A172 (cell line): ENCODE measurements around the gene AQP1. TPM values are rescaled to one million over a fixed set of nuclear protein-coding genes. Genes with fewer than 3 reads are reported as not detected.
A peak's percentile ranks its signal among the peaks of the same experiment; 100 is the strongest.

Experiments used
- DNase-seq: peaks from one replicate; pipeline ENCODE4 v3.0.0-alpha.2; 2015; ENCODE audit warnings: low spot score
- total RNA-seq: library from RNA; depleted of rRNA; stranded (reverse); fragments of >200 nt; shearing (Covaris generic); gene quantifications from 2 replicates; pipeline ENCODE4 v1.2.3, GENCODE V29; 2014

The AQP1 gene
- total RNA-seq, 1 experiment from 2014 or later = 25.1 TPM

DNA sequence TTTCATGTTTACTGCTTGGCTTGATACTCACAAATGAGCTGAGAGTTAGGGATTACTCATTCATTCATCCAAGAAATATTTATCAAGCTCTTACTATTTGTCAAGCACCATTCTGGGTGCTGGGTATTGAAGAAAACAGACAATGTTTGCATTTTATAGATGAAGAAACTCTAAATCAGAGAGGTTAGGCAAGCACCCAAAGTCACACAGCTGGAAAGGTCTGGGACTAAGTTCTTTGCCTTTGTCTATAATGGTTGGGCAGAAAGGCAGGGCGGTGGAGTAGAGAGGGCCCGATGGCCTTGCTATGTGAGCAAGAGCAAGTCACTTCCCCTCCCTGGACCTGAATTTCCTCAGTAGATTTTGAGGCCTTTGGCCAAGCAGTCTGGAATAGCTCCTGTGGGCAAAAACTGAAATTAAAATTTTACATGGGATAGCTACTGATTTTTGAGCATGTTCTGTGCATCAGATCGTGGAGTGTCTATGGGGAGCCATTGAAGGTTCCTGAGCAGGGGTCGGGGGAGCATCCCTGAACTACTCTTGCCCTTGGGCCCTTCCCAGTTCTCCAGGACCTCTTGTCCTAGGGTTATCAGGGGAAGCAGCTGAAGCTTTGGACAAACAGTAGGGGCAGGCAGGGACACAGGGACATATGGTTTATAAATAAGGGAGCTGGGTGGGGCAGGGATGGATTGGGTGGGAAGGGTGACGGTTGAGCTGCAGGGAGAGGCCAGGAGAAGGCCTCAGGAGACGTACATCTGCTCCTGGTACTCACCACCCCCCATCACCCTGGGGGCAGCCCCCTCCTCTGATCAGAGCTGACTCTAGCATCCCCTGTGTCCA is 23.3 kb downstream of the AQP1 start:
- no peak for DNase-seq

GRCh38 chr7:30935569-30935877 is 23.9 kb downstream of the AQP1 start:
- no peak for DNase-seq

GRCh38 chr7:30936650-30937245 is 25.1 kb downstream of the AQP1 start:
- no peak for DNase-seq

GRCh38 chr7:30937416-30937815 is 25.8 kb downstream of the AQP1 start:
- no peak for DNase-seq

GRCh38 chr7:30938435-30939316 is 27.0 kb downstream of the AQP1 start:
- DNase-seq = peak; percentile 82

DNA sequence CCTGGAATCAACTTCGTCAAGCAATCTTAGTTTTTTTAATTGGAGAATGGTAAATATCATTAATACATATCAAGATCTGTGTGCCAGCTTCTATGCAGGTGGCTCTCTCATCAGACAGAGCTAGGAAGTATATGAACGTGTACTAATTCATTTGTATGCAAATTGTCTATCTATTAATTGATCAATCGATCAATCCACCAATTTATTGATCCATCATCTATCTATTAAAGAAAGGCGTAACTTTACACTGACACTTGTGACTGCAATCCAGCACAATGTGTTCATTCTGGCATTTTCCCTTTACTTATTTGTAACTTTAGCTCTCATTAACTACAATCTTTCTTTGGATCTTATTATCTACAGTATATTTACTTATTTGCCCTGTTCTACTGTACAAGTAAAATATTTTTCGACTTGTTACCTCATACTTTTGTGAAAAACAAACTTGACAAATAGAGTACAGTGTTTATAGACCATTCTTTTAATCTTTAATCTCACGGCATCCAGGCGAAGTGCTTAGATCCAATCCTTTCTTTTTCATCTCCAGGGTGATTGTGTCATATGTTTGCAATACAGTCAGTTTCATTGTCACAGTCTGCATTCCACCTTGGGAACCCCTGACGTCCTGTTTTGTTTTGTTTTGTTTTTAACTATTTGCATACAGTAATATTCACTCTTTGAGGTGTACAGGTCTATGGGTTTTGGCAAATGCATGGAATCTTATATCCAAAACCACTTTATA is 30.1 kb downstream of the AQP1 start:
- no peak for DNase-seq

DNA sequence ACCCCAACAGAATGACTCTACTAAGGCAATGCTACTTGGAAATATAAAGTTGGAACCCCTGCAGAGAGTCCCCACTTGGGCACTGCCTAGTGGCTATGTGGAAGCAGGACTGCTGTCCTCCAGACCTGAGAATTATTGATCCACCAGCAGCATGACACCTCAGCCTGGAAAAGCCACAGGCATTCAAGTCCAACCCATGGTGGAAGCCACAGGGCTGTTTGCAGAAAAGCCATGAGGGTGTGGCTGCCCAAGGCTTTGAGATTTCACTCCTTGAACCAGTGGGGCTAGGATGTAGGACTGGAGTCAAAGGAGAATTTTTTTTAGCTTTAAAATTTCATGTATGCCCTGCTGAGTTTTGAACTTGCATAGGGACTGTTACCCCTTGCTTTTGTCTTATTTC is 38.5 kb downstream of the AQP1 start:
- no peak for DNase-seq

DNA sequence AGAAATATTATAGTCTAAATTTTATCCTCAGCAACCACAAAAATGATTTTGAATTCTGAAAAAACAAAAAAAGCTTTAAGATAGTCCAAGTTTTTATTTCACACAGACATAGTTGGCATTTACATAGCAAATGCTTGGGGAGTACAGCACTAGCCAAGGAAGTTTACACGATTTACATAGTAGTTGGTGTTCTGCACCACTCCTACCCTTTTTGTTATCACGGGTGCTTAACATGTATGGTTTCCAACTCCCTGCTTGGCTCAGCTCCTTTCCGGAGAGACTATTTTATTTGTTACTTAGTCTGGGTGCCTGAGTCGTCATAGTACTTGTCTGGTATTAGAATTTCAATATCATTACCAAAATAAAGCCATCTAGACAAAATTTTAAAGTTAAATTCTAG is 43.3 kb downstream of the AQP1 start:
- no peak for DNase-seq

DNA sequence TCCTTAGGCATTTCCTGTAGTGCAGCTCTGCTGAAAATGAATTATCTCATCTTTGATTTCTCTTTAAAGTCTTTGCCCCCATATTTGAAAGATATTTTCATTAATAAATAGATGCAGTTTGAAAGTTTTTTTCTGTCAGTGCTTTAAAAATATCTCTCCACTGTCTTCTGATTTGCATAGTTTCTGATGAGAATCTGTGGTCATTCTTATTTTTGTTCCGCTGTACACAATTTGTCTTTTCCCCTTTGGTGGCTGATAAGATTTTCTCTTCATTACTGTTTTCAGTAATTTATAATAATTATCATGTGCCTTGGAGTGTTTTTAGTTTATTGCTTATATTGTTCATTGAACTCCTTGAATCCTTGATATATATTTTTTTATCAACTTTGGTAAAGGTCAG is 45.1 kb downstream of the AQP1 start:
- DNase-seq = no peak

- DNase-seq = no peak
Observed at GRCh38 chr7:30963842-30964241, 52.2 kb downstream of the AQP1 start, which contains the start of gene GHRHR. GHRHR (plus strand) TSS chr7:30963953; CDS start chr7:30964069, 116 bp downstream.

- peak; percentile 38 for DNase-seq
Observed at GRCh38 chr7:30965372-30965771, 53.7 kb downstream of the AQP1 start.

DNA sequence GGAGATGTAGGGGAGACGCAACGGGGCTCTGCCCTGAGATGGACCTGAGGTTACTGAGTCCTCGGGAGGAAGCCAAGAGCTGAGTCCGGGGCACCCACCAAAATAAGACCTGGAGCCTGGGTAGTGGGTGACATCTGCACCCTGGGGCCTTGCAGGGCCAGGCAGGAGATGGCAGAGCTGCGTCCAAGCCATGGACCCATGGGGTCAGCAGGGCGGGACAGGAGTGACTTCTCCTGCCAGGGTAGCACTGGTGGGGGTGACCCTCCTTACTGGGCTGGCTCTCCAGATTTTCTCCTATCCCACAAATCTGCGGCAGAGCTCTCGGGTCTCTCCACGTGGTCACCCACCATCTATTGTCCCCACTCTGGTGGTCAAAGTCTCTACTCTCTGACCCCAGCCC is 54.2 kb downstream of the AQP1 start:
- no peak for DNase-seq

GRCh38 chr7:30968294-30968693 is 56.6 kb downstream of the AQP1 start:
- DNase-seq = no peak

GRCh38 chr7:30968747-30969603 is 57.3 kb downstream of the AQP1 start:
- no peak for DNase-seq

DNA sequence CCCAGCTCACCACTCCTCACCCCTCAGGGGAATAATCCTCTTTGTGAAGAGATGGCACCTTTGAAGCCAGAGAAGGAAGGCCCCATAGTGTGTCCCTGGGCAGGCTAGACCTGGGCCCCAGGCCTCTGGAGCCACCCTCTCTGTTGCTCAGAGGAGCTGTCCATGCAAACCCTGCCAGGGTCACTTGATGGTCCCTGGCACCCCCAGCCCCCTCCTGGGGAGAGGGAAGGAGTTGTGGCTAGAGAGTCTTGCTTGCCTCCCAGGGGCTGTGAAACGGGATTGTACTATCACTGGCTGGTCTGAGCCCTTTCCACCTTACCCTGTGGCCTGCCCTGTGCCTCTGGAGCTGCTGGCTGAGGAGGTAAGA is 57.9 kb downstream of the AQP1 start:
- DNase-seq = no peak

- no peak for DNase-seq
Observed at GRCh38 chr7:30970074-30970473, 58.4 kb downstream of the AQP1 start.

GRCh38 chr7:30970594-30971094 is 59.0 kb downstream of the AQP1 start:
- peak; percentile 30 for DNase-seq

DNA sequence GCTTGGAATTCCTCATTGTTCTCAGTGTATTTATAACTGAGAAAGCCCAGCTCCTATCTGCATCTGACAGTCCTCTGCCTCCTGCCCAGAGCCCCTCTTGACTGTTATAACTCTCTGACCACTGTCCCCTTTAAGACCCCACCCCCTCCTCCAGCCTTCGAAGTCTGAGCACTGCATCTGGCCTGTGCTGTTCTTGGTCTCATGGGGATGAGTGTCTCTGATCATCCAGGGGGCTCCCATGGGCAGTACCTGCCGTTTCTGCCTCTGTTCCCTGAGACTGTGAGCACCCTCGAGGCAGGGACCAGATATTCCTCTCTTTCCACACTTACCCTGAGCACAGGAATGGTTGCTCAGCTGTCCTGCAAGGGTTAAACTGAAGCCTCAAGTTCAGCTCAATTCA is 59.8 kb downstream of the AQP1 start:
- no peak for DNase-seq

- no peak for DNase-seq
Observed at GRCh38 chr7:30971840-30972563, 60.3 kb downstream of the AQP1 start.

DNA sequence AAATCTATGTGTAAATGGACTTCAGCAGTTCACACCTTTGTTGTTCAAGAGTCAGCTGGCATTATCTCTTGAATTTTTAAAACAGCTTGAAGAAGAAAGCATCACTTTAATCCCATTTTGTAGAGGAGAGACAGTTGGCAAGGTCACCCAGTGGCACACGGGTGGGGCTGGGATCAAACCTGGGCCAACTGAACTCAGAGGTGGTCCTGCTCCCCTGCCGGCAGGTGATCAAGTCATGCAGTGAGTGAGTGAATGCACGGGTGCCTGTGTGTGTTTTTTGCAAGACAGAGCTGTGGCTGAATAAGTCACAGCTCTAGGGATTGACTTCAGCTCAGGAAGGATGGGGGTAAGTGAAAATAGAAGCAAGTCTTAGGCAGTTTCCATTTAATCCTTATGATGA is 61.6 kb downstream of the AQP1 start:
- DNase-seq = no peak
